ENCODE results near the gene ALDH1A1. TPM values are rescaled to one million over a fixed set of nuclear protein-coding genes. Genes with fewer than 3 reads are reported as not detected.
A peak's percentile ranks its signal among the peaks of the same experiment; 100 is the strongest.

Gene ALDH1A1
- total and polyA plus RNA-seq, 4 donors: 107 to 243 (median 177) TPM

- WGBS, 2 donors: 79 to 85% methylated on average over 2 of the region's 2 CpGs
- Histone ChIP-seq H3K27ac (ENCODE audit: low read depth in 1 of 2, low read length in 2 of 2) (no peak overlapping the region), H3K4me3 (ENCODE audit: low read length in 2 of 2) (no peak overlapping the region), H3K4me1 (ENCODE audit: control insufficient read depth in 1 of 2, insufficient read depth in 2 of 2, low read length in 2 of 2) (peaks cover 2 to 11% of the 10 kb centered on the region in 2 donors), H3K36me3 (ENCODE audit: control insufficient read depth in 1 of 2, insufficient read depth in 2 of 2, low read length in 1 of 2) (no peaks in the 10 kb centered on the region), H3K27me3 (ENCODE audit: control insufficient read depth in 1 of 2, insufficient read depth in 2 of 2, low read length in 1 of 2) (no peaks in the 10 kb centered on the region), H3K9me3 (ENCODE audit: control insufficient read depth, low read length) (no peaks in the 10 kb centered on the region)
- no peak for ATAC-seq (ENCODE audit: low FRiP score)
- no peak for DNase-seq
- intact Hi-C loops (cut with DNase I): loop anchor here (2.0 to 10.0 kb wide), 4 partner anchors 165 to 327 kb away; no protein-coding TSS in a partner anchor
Observed at GRCh38 chr9:72857624-72857996, 95.2 kb downstream of the ALDH1A1 start.

DNA sequence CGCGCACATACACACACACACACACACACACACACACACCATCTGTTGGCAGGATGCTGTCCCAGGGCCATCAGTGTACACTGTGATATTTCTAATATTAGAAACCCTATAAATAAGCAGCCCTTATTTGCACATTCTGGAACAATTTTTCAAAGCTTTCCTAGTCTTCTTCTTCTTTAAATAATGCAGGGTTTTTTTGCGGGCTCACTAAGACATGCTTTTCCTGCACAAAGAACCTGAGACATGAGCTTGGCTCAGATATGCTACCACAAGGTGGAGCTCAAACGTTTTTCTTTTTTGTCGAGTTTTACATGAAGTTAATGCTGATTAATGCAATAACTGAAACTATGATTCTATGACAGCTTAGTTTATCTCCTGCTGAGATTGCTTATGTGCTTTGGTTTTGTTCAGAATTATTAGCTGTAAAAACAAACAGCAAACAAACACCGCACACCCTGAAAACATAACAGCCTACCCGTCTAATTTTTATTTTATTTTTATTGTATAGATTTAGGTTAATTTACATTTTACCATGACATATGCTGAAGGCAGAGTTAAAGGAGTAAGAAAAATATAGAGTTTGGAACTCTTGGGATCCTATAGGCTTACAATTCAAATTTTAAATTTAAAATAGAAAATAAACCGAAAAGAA lies 95.8 kb downstream of the ALDH1A1 start:
- H3K27ac ChIP-seq (ENCODE audit: low read depth in 1 of 2, low read length in 2 of 2): no peak overlapping the region
- 35 to 36% methylated on average over 8 of the region's 8 CpGs for WGBS, 2 donors
- no peaks in the 10 kb centered on the region for H3K9me3 ChIP-seq (ENCODE audit: control insufficient read depth, low read length)
- no peak for DNase-seq
- H3K36me3 ChIP-seq (ENCODE audit: control insufficient read depth in 1 of 2, insufficient read depth in 2 of 2, low read length in 1 of 2): no peaks in the 10 kb centered on the region
- no peak overlapping the region for H3K4me3 ChIP-seq (ENCODE audit: low read length in 2 of 2)
- H3K4me1 ChIP-seq (ENCODE audit: control insufficient read depth in 1 of 2, insufficient read depth in 2 of 2, low read length in 2 of 2): peaks cover 2 to 11% of the 10 kb centered on the region in 2 donors
- no peaks in the 10 kb centered on the region for H3K27me3 ChIP-seq (ENCODE audit: control insufficient read depth in 1 of 2, insufficient read depth in 2 of 2, low read length in 1 of 2)
- peak; percentile 88 for ATAC-seq (ENCODE audit: low FRiP score)
- intact Hi-C loops (cut with DNase I): loop anchor here (2.0 to 10.0 kb wide), 4 partner anchors 165 to 328 kb away; no protein-coding TSS in a partner anchor

- no peak overlapping the region for H3K27ac ChIP-seq (ENCODE audit: low read depth in 1 of 2, low read length in 2 of 2)
- no peaks in the 10 kb centered on the region for H3K36me3 ChIP-seq (ENCODE audit: control insufficient read depth in 1 of 2, insufficient read depth in 2 of 2, low read length in 1 of 2)
- H3K4me1 ChIP-seq (ENCODE audit: control insufficient read depth in 1 of 2, insufficient read depth in 2 of 2, low read length in 2 of 2): peaks cover 2 to 11% of the 10 kb centered on the region in 2 donors
- no peaks in the 10 kb centered on the region for H3K27me3 ChIP-seq (ENCODE audit: control insufficient read depth in 1 of 2, insufficient read depth in 2 of 2, low read length in 1 of 2)
- WGBS, 2 donors: 77 to 79% methylated on average over 5 of the region's 5 CpGs
- ATAC-seq (ENCODE audit: low FRiP score): no peak
- intact Hi-C loops (cut with DNase I): loop anchor here (2.0 to 10.0 kb wide), 4 partner anchors 166 to 329 kb away; no protein-coding TSS in a partner anchor
- H3K9me3 ChIP-seq (ENCODE audit: control insufficient read depth, low read length): no peaks in the 10 kb centered on the region
- DNase-seq: no peak
- H3K4me3 ChIP-seq (ENCODE audit: low read length in 2 of 2): no peak overlapping the region
Observed at GRCh38 chr9:72855890-72856523, 96.8 kb downstream of the ALDH1A1 start.

GRCh38 chr9:72855321-72855720 lies 97.5 kb downstream of the ALDH1A1 start:
- Histone ChIP-seq H3K4me3 (ENCODE audit: low read length in 2 of 2) (no peak overlapping the region), H3K27ac (ENCODE audit: low read depth in 1 of 2, low read length in 2 of 2) (no peak overlapping the region), H3K4me1 (ENCODE audit: control insufficient read depth in 1 of 2, insufficient read depth in 2 of 2, low read length in 2 of 2) (peaks cover 2 to 11% of the 10 kb centered on the region in 2 donors), H3K9me3 (ENCODE audit: control insufficient read depth, low read length) (no peaks in the 10 kb centered on the region), H3K27me3 (ENCODE audit: control insufficient read depth in 1 of 2, insufficient read depth in 2 of 2, low read length in 1 of 2) (no peaks in the 10 kb centered on the region), H3K36me3 (ENCODE audit: control insufficient read depth in 1 of 2, insufficient read depth in 2 of 2, low read length in 1 of 2) (no peaks in the 10 kb centered on the region)
- intact Hi-C loops (cut with DNase I): loop anchor here (5.0 to 10.0 kb wide), 2 partner anchors 167 to 329 kb away; no protein-coding TSS in a partner anchor
- DNase-seq: no peak
- 96 to 98% methylated on average over 1 of the region's 1 CpG for WGBS, 2 donors
- ATAC-seq (ENCODE audit: low FRiP score): no peak

Other genes with a start within 250 kb of the ALDH1A1 start
- 100 to 1,000 TPM; 378 to 546 TPM for gene ANXA1, start 198.8 kb upstream of the ALDH1A1 start, total RNA-seq
- 100 to 1,000 TPM; 504 to 788 TPM for gene ANXA1, start 198.8 kb upstream of the ALDH1A1 start, polyA plus RNA-seq